AG20443 (cell line): ENCODE data around the gene NOL4L.

Experiments
- DNase-seq: peaks from one replicate; pipeline ENCODE4 v3.0.0; 2012; ENCODE audit warnings: low spot score, mixed read lengths

The NOL4L gene

GRCh38 chr20:32539817-32540675, 45.1 kb downstream of the NOL4L start:
- DNase-seq, result no peak

GRCh38 chr20:32539026-32539816, 45.9 kb downstream of the NOL4L start:
- no peak for DNase-seq

- peak; percentile 57 for DNase-seq
Measured at GRCh38 chr20:32538526-32538939, 46.6 kb downstream of the NOL4L start.

- DNase-seq, result no peak
Measured at GRCh38 chr20:32537657-32538525, 47.2 kb downstream of the NOL4L start.

- no peak for DNase-seq
Measured at GRCh38 chr20:32536851-32537656, 48.1 kb downstream of the NOL4L start.

- peak; percentile 75 for DNase-seq
Measured at GRCh38 chr20:32535953-32536823, 48.9 kb downstream of the NOL4L start.

- no peak for DNase-seq
Measured at GRCh38 chr20:32535316-32535952, 49.7 kb downstream of the NOL4L start.

GRCh38 chr20:32534661-32535240, 50.4 kb downstream of the NOL4L start:
- DNase-seq, result no peak

GRCh38 chr20:32533732-32534131, 51.4 kb downstream of the NOL4L start:
- DNase-seq, result no peak

GRCh38 chr20:32532246-32532645, 52.9 kb downstream of the NOL4L start:
- no peak for DNase-seq

GRCh38 chr20:32528905-32529670, 56.0 kb downstream of the NOL4L start:
- no peak for DNase-seq

GRCh38 chr20:32528171-32528891, 56.8 kb downstream of the NOL4L start:
- no peak for DNase-seq

GRCh38 chr20:32527447-32528055, 57.6 kb downstream of the NOL4L start:
- no peak for DNase-seq

GRCh38 chr20:32527052-32527446, 58.1 kb downstream of the NOL4L start:
- DNase-seq, result no peak

- no peak for DNase-seq
Measured at GRCh38 chr20:32526541-32526940, 58.6 kb downstream of the NOL4L start.

GRCh38 chr20:32526125-32526524, 59.0 kb downstream of the NOL4L start:
- no peak for DNase-seq

- DNase-seq, result no peak
Measured at GRCh38 chr20:32524829-32525501, 60.2 kb downstream of the NOL4L start.
